Right atrium auricular region (tissue), 2 donors: ENCODE data around the gene PPP1R13B. TPM values are rescaled to one million over a fixed set of nuclear protein-coding genes. Genes with fewer than 3 reads are reported as not detected.

Experiments
- DNase-seq: peaks from one replicate; pipeline ENCODE4 v3.0.0-alpha.2; 2019; ENCODE audit warnings: low spot score
- H3K27ac ChIP-seq, 2 donors: fragments of 200-600 bp; sonication (generic); 1 replicate in 1 of 2; 2 replicates in 1 of 2; pipeline ENCODE4 v1.5.1; 2016 to 2019
- H3K27me3 ChIP-seq, 2 donors: fragments of 200-600 bp; sonication (generic); one replicate each; pipeline versions ENCODE4 v1.5.1 to v1.6.0; 2017 to 2019
- H3K36me3 ChIP-seq: fragments of 200-600 bp; sonication (generic); one replicate; pipeline ENCODE4 v1.5.1; 2016
- H3K4me1 ChIP-seq, 2 donors: fragments of 200-600 bp; sonication (generic); one replicate each; pipeline versions ENCODE4 v1.5.1 to v1.6.0; 2017 to 2019
- H3K4me3 ChIP-seq, 2 donors: fragments of 200-600 bp; sonication (generic); 1 replicate in 1 of 2; 2 replicates in 1 of 2; pipeline ENCODE4 v1.5.1; 2017 to 2019; ENCODE audit warnings: mild to moderate bottlenecking in 1 of 2, moderate library complexity in 1 of 2
- H3K9me3 ChIP-seq, 2 donors: fragments of 200-600 bp; sonication (generic); one replicate each; pipeline ENCODE4 v1.5.1; 2019
- total RNA-seq, 2 donors: library from RNA; depleted of rRNA; stranded (reverse); fragments of >200 nt; gene quantifications; one replicate each; pipeline ENCODE4 v1.1.0, GENCODE V29; 2016
- TF ChIP-seq, protein P1 (sequence below), 2 donors: fragments of 200-600 bp; sonication (generic); IDR thresholded peaks; one replicate each; pipeline ENCODE4 v1.5.1; 2019; ENCODE audit warnings: antibody characterized with exemption in 2 of 2

The PPP1R13B gene
- total RNA-seq, 2 donors from 2014 or later, result 45.7 to 47.8 TPM

DNA sequence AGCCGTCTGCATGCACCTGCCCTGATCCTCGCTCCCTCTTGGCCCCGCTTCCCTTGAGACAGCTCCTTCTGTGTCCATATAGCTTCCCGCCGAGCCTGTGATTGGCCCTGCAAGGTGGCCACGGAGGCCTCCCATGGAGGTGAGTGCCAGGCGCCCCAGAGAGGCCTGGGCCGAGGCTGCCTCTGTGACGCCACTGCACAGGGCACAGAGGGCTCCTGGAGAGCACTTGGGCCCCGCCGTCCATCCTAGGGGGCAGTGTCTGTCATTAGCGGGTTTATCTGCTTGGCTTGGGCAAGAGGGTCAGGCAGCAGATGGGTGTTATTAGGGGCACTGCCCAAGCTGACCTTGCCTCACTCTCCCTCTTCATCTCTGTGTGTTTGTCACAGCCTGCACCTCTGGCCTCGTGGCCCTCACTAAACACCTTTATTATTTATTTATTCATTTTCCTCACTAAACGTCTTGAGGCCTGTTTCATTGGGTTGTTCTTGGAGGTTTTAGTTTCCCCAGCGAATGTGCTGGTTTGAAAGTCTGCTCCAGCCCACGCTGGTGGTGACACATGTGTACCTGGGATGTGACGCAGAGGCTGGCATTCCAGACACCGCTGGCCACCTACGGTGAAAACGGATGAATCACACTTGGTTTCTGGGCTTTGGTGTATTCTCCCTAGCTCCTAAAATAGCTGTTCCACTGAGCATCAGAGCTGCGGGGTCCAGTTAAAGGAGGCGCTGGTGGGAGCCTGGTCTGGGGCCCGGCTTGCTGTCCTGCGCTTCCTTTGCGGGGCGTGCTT lies 125.8 kb downstream of the PPP1R13B start:
- no peak for DNase-seq
- H3K4me3 ChIP-seq, result no peak overlapping the region
- no peaks in the 10 kb centered on the region for H3K9me3 ChIP-seq
- no peaks in the 10 kb centered on the region for H3K27me3 ChIP-seq
- H3K36me3 ChIP-seq, result no peaks in the 10 kb centered on the region
- TF ChIP-seq, protein P1, sequence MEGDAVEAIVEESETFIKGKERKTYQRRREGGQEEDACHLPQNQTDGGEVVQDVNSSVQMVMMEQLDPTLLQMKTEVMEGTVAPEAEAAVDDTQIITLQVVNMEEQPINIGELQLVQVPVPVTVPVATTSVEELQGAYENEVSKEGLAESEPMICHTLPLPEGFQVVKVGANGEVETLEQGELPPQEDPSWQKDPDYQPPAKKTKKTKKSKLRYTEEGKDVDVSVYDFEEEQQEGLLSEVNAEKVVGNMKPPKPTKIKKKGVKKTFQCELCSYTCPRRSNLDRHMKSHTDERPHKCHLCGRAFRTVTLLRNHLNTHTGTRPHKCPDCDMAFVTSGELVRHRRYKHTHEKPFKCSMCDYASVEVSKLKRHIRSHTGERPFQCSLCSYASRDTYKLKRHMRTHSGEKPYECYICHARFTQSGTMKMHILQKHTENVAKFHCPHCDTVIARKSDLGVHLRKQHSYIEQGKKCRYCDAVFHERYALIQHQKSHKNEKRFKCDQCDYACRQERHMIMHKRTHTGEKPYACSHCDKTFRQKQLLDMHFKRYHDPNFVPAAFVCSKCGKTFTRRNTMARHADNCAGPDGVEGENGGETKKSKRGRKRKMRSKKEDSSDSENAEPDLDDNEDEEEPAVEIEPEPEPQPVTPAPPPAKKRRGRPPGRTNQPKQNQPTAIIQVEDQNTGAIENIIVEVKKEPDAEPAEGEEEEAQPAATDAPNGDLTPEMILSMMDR (IDR thresholded peaks at IDR 0.05), result no peak
- H3K27ac ChIP-seq, result peak overlapping the region; percentile 23 to 78
- H3K4me1 ChIP-seq, result peaks cover 0 to 72% of the 10 kb centered on the region in 2 donors

GRCh38 chr14:103719751-103720150 lies 127.6 kb downstream of the PPP1R13B start:
- Histone ChIP-seq H3K36me3 (no peaks in the 10 kb centered on the region), H3K4me1 (peaks cover 0 to 67% of the 10 kb centered on the region in 2 donors), H3K4me3 (no peak overlapping the region), H3K9me3 (no peaks in the 10 kb centered on the region), H3K27me3 (no peaks in the 10 kb centered on the region), H3K27ac (no peak overlapping the region)
- DNase-seq, result no peak
- TF ChIP-seq, protein P1 (IDR thresholded peaks at IDR 0.05), result no peak

DNA sequence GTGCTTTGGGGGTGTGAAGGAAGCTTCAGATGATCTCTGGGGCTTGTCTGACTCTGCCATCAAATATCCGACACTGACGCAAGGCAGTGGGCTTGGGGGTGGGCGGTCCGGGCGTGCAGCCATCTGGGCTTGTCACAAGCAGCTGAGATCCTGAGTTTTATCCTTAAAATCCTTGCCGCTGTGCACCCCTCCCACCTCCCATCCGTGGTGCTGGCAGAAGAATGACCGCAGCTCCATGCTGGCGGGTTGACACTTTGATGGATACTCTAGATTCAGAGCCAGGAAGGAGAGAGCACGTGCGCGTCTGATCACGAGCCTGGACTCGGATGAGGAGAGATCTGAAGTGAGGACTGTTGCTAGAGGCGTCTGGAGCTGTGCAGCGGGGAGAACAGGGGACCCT lies 128.8 kb downstream of the PPP1R13B start:
- no peaks in the 10 kb centered on the region for H3K27me3 ChIP-seq
- H3K27ac ChIP-seq, result no peak overlapping the region
- no peaks in the 10 kb centered on the region for H3K36me3 ChIP-seq
- no peak for DNase-seq
- no peaks in the 10 kb centered on the region for H3K9me3 ChIP-seq
- no peak overlapping the region for H3K4me3 ChIP-seq
- TF ChIP-seq, protein P1 (IDR thresholded peaks at IDR 0.05), result no peak
- peaks cover 0 to 67% of the 10 kb centered on the region in 2 donors for H3K4me1 ChIP-seq

DNA sequence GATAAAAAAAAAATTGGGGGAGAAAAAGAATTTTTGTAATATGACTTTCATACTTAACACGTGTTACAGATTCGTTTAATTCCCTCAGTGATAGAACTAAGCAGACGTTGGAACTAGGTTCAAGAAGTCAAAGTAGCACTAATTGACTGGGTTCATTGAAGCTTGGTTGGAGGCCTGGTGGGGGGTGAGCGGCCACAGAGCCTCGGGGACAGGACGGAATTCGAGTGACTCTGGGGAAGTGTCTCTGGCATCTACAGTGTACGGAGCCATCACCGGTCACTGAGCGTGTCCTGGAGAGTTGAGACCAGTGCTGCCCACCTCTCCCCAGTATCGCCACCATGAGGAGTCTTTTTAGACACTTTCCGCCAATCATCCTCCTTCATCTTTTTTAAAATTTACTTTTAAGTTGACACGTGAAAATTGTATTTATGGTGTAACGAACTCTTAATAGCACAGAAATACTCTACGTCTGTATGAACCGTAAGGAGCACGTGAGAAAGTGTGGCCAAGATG lies 130.4 kb downstream of the PPP1R13B start:
- no peaks in the 10 kb centered on the region for H3K27me3 ChIP-seq
- peaks cover 0 to 69% of the 10 kb centered on the region in 2 donors for H3K4me1 ChIP-seq
- peak overlapping the region in 1 of 2 donors; percentile 89 for H3K4me3 ChIP-seq
- no peaks in the 10 kb centered on the region for H3K9me3 ChIP-seq
- TF ChIP-seq, protein P1 (IDR thresholded peaks at IDR 0.05), result no peak
- no peak for DNase-seq
- H3K36me3 ChIP-seq, result no peaks in the 10 kb centered on the region
- H3K27ac ChIP-seq, result no peak overlapping the region

GRCh38 chr14:103716091-103716801 lies 131.1 kb downstream of the PPP1R13B start:
- H3K36me3 ChIP-seq, result no peaks in the 10 kb centered on the region
- no peak for DNase-seq
- H3K27ac ChIP-seq, result peak overlapping the region; percentile 75 to 83
- peak overlapping the region; percentile 72 to 89 for H3K4me3 ChIP-seq
- peaks cover 0 to 69% of the 10 kb centered on the region in 2 donors for H3K4me1 ChIP-seq
- no peaks in the 10 kb centered on the region for H3K27me3 ChIP-seq
- no peaks in the 10 kb centered on the region for H3K9me3 ChIP-seq
- TF ChIP-seq, protein P1 (IDR thresholded peaks at IDR 0.05), result no peak
